ENCODE measurements around the gene PBX3.

The PBX3 gene

GRCh38 chr9:125863923-125864322 is 116.8 kb downstream of the PBX3 start:
- DNase-seq (ENCODE audit: low read depth in 2 of 2), result no peak

DNA sequence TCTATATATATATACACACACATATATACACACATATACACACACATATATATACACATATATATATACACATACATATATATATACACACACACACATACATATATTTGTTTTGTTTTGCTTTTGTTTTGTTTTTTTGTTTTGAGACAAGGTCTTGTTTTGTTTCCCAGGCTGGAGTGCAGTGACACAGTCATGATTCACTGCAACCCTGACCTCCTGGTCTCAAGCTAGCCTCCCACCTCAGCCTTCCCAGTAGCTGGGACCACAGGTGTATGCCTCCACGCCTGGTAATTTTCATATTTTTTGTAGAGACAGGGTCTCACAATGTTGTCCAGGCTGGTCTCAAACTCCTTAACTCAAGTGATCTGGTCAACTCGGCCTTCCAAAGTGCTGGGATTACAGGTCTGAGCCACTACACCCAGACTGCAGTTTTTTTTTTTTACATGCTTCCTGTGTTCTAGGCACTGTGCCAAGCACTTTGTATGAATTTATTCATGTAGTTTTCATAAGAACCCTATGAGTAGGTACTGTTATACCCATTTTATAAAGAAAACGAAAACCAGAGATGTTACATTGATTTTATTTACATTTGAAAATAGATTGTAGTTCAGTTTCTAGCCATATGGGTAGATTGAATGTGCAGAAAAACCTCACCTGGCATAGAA is 120.7 kb downstream of the PBX3 start:
- no peak for DNase-seq (ENCODE audit: low read depth in 2 of 2)

DNA sequence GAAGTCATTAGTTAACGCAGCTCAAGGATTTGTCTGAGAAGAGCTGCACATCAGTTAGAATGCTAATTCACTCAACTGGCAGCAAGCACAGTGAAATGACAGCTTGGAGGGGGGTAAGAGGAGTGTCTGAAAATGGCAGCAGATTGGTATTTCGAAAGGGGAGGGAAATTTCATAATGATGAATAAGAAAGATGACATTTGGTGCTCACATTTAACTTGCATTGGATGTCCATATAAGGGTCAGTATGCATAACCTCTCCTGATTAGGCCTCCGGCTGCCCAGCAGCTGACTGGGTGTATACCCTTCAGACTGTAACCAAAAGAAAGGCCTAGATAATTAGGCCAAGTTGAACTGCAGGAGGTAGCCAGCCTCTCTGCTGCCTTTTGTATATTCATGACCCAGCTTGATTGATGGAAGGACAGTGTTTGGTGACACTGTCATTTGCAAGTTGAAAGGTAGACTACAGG is 131.0 kb downstream of the PBX3 start:
- no peak for DNase-seq (ENCODE audit: low read depth in 2 of 2)

GRCh38 chr9:125881042-125881441 is 133.9 kb downstream of the PBX3 start:
- DNase-seq (ENCODE audit: low read depth in 2 of 2), result no peak

DNA sequence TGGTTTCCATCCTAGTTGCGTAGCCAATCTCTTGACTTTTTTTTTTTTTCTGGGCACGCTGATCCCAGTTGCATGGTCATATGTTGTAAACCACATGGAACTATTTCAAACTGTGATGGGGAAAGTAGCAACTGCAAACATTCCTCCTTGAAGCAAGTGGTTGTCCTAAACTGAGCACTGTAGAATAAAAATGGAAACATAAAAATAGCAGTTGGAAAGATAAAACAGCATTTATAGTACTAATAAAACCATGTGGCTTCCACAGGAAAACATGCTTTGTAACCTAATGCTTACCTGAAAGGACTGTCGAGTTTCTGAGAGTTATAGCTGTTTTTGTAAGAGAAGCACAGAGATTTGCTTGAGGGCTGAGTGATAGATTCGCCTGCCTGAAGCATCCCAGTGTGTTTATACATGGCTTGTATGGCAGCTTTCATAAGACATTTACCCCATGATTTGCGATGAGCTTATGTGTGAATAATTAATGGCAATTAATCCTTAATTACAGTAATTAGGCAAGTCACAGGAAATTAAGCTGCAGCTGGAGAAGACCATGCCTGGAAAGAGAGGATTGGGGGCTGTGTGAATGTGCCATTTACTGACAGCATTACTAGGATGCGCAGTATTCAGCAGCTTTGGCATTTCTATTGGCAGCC is 136.5 kb downstream of the PBX3 start:
- DNase-seq (ENCODE audit: low read depth in 2 of 2), result no peak

- DNase-seq (ENCODE audit: low read depth in 2 of 2), result no peak
These were observed 137.0 kb downstream of the PBX3 start for GRCh38 chr9:125884218-125884595.

DNA sequence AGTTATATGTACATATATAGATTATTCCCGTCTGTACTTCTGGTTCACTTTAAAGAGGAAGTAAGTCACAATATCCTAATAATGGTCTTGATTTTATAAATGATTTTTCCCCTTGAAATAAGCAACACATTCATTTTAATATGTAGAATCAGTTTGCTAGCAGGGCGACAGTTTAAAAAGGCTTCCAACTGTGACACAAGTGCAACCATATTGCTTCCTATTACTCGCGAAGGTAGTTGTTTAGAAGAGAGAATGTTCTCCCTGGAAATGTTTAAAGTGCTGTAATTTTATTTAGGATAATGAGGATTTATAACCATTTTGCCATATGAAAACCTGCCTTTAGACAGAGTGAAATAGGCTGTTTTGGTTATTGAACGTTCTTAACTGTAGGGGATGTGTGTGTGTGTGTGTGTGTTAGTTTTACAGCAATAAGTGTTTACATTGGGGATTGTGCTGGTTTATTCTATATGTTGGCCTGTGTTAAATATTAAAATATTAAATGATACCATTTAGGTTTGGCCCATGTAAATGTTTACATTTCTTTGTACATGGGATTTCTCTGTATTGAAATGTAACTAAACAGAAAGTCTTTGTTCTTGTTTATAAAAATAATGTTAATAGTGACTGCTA is 138.3 kb downstream of the PBX3 start:
- DNase-seq (ENCODE audit: low read depth in 2 of 2), result no peak

DNA sequence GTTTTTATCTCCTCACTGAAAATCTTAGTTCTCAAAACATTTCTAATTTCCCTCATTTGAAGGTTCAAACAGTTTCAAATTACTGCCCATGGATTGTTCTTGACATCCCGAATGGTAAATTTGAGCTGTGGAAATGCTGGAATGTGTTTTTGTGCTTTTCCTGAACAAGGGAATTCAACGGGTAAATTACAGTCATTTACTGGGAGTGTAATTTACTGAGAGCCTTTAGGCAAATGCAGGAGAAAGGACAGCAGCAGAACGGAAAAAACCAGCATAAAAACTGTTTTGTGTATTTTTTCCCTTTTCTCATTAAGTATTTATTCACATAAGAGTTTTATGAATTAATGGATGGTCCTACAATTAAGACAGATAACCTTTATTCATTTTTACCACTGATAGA is 139.2 kb downstream of the PBX3 start:
- DNase-seq (ENCODE audit: low read depth in 2 of 2), result no peak

- no peak for DNase-seq (ENCODE audit: low read depth in 2 of 2)
These were observed 140.0 kb downstream of the PBX3 start for GRCh38 chr9:125887172-125887571.

DNA sequence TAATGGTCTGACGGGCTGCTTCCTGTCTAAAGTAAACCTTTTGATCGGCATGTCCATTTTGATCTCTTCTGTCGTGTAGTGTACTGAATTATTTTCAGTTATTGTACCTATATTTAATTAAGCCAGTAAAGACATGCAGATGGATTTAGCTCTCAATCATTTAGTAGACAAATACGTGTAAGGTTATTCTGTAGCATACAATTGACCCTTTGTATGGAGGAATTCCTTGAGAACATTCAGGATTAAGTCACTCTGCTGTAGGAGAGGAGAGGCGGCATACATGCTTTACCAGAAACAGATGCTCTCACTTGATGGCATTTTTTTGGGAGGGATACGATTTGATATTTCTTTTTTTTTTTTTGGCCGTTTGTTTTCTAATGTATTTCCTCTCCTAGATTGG is 141.0 kb downstream of the PBX3 start:
- no peak for DNase-seq (ENCODE audit: low read depth in 2 of 2)

- no peak for DNase-seq (ENCODE audit: low read depth in 2 of 2)
These were observed 141.9 kb downstream of the PBX3 start for GRCh38 chr9:125889112-125889475.

DNA sequence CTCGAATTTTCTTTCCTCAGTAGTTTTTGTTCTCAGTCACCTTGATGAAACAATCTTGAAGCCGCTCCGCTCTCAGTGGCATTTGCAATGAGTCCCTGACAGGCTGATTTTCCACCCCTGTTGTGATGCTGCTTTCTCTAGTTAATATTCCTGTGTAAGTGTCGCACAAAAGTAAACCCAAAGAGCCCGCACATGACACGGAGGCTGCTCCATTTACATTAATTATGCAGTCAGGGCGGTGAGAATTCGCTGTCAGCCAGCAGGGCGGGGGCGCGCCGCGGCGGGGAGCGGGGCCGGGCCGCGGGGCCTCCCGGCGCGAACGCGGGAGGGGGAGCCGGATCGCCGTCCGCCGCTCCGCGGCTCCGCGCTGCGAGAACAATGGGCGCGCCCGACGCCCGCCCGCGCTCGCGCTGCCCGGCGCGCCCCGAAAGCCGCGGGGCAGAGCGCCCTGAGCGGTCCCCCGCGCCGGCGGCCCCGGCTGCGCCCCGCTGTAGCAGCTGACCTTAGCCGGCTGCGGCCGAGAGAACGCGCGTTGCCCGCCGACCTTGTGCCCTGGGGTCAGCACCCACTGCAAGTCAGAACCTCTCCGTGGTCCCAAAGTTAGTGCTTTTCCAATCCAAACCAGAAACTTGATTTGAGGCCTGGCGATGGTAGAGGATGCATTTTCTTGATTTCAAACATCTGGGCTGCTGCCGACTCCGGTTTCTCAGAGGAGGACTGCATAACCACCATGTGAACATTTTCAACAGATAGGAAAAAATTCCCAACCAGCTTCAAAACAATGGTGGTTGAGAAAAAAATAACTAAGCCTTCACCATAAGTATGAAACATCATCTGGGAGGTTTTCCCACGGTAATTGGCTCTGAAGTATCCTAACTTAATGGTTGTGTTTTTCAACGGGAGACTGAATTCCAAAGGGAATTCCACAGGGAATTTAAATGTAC is 142.6 kb downstream of the PBX3 start:
- peak in 1 of 2 donors; percentile 10 for DNase-seq (ENCODE audit: low read depth in 2 of 2)

DNA sequence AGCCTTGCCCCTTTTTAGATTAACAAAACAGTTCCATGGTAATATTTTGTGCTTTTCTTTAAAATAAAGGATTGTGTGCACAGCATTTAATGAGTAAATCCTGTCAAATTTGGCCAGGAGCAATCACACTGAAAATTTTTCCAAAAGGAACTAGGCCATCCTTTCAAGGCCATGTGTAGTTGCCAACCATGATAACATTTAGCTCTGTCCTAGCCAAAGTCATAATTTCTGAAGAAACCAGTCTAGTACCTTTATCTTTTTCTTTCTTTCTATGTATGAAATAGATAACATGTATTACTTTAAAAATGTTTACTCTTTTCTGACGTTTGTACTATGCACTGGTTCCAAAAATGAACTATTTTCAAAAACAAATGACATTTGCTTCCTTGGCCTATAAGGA is 143.7 kb downstream of the PBX3 start:
- no peak for DNase-seq (ENCODE audit: low read depth in 2 of 2)

DNA sequence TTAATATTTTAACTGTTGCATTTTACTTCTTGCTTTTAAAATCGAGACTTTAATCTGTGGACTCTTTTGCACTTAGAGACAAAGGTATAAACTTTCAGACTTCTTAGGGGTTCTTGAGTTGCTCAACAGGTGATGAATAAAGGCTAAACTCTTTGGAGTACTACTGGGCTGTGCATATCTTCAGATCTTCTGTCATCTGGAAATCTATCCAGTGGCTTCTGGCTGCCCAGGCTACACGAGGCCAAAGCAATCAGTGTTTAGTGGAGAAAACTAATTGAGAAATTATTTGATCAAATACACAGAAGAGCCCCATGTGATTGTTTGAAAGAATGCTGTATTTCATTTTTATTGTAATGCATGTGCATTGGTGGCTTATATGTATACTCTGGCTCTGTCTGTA is 146.1 kb downstream of the PBX3 start:
- DNase-seq (ENCODE audit: low read depth in 2 of 2), result no peak

GRCh38 chr9:125894566-125894965 is 147.4 kb downstream of the PBX3 start:
- DNase-seq (ENCODE audit: low read depth in 2 of 2), result no peak

DNA sequence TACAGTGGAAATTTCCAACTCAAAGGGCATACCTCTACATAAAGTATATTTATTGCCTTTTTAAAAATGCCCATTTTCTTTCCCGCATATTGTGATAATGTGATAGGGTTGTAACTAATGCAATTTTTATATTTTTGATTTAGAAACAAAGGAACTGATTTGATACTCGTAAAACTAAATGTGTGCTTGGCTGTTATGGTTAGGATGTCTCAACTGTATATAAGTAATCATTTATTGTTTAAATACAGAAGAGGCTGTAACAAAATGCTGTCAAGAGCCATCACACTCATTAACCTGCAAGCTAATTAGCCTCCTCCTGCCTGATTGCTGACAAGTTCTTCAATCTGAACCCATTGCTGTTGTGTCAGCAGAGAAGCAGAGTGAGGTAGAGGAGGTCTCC is 149.2 kb downstream of the PBX3 start:
- DNase-seq (ENCODE audit: low read depth in 2 of 2), result no peak

DNA sequence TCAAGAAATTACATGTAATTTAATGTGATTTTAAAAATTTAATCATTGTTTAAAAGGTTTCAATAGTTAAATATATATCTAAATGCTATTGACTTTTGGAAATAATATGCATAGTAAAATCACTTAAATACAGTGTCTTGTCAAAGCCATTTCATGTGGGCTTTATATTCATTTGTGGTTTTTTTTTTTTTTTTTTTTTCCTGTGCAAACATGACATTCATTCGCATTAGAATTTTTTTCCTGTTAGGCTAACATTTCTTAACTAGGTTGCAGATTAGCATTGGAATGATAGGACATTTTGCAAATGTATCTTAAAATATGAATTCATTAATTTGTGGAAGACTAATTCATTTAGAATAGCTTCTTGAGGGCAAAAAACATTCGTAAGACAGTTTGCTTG is 149.8 kb downstream of the PBX3 start:
- no peak for DNase-seq (ENCODE audit: low read depth in 2 of 2)

DNA sequence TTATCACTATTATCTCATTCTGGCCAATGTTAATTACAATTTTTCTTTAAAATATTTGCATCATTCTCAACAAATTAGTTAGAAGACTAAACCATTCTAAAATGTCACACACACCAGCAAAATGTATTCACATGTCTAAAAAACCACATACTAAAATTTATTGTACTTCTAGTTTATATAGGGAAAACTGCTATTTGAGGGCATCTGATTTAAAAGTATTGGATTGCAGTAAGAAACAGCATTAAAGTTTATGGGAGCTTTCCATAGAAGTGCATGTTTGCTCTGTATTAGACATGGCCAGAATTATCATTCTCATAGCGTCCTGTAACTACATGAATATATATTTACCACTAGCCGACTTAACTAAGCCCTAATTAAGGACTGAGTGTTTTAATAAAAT is 150.3 kb downstream of the PBX3 start:
- no peak for DNase-seq (ENCODE audit: low read depth in 2 of 2)

GRCh38 chr9:125902214-125902613 is 155.0 kb downstream of the PBX3 start:
- DNase-seq (ENCODE audit: low read depth in 2 of 2), result no peak

DNA sequence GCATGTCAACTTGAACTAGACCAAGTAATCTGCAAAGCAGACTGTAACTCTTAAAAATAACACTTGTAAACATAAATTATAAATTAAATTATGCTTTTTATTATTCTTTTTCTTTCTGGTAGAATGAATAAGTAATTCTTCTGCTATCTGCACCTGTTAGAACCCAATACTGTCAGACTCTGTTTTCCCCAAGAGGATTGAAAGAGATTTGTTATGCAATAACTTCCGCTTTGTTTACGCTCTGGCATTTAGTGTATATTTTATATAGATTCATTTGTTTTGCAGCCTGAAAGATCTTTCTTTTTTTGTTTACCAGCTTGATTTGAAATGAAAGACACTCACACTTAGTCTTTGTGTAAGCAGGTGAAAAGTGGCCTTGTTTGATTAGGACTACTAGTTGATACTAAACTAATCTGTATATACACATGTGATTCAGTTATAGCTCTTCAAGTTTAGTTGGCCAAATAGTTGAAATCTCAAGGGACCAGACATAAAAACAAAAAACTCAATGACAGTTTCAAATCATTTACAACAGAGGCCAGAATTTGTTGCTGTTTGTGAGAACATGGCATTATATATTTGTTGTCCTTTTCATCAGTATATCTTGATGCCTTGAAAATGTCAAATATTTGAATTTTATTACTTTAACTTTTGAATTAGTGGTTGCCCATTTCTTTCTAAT is 155.8 kb downstream of the PBX3 start:
- DNase-seq (ENCODE audit: low read depth in 2 of 2), result no peak

- DNase-seq (ENCODE audit: low read depth in 2 of 2), result no peak
These were observed 157.1 kb downstream of the PBX3 start for GRCh38 chr9:125904155-125904851.

All from stimulated activated CD8-positive, alpha-beta memory T cell treated with anti-CD3 and anti-CD28 coated beads, Interleukin-2, amount 100 ng/mL, for 48 hours (primary cell).